Stimulated activated memory B cell treated with anti-CD40 and anti-IgM and Interleukin-4, amounts not matched to agents 10 μg/mL and 1 μg/mL and 100 μg/mL, for 72 hours (primary cell): ENCODE measurements around the gene RGS7.

Source experiments
- ATAC-seq: fragments of 150-1000 bp; cut with Tn5 transposase; 2 replicates; pipeline ENCODE4 v1.10.0; 2021
- H3K27ac Mint-ChIP-seq: one replicate; pipeline ENCODE4 v1.8.0; 2022; ENCODE audit warnings: mild to moderate bottlenecking, mixed read lengths
- H3K27me3 Mint-ChIP-seq: one replicate; pipeline ENCODE4 v1.8.0; 2022; ENCODE audit warnings: mixed read lengths
- H3K36me3 Mint-ChIP-seq: one replicate; pipeline ENCODE4 v1.8.0; 2022; ENCODE audit warnings: mixed read lengths
- H3K4me1 Mint-ChIP-seq: one replicate; pipeline ENCODE4 v1.8.0; 2022; ENCODE audit warnings: mixed read lengths
- H3K4me3 Mint-ChIP-seq: one replicate; pipeline ENCODE4 v1.8.0; 2022; ENCODE audit warnings: mild to moderate bottlenecking, moderate library complexity, mixed read lengths
- H3K9me3 Mint-ChIP-seq: one replicate; pipeline ENCODE4 v1.8.0; 2022; ENCODE audit warnings: mixed read lengths

RGS7 gene

DNA sequence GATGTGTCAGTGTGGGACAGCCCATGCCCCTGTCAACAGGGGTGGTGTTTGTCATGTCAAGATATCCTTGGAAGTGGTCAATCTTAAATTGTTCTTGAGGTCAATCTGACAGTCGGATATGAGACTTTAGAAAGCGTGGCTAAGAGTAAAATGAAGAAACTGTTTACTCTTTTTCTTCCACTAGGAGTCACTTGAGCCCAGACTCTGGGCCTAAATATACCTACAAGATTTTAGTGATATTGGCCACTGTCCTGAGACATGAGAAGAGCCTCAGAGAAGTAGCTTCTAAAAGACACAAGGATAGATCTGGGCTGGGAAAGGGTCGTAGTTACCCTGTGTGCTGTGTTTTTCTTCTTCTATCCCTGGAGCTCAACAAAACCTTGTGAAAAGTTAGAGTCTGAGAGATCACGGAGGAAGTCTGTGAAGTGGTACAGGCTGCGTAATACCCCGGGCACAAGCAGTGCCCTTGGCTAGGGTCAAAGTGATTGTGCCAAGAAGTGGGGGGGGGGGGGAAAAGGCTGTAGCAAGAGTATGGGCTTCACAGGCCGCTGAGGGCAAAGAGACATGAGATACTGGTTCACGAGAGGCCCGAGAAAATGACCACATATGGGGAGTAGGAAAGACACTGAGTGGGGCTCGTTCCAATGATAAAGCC, 389.8 kb downstream of the RGS7 start:
- H3K27ac Mint-ChIP-seq, result no peak overlapping the region
- ATAC-seq, result no peak
- H3K9me3 Mint-ChIP-seq, result no peaks in the 10 kb centered on the region
- no peaks in the 10 kb centered on the region for H3K4me1 Mint-ChIP-seq
- H3K4me3 Mint-ChIP-seq, result no peak overlapping the region
- H3K27me3 Mint-ChIP-seq, result no peaks in the 10 kb centered on the region
- H3K36me3 Mint-ChIP-seq, result no peaks in the 10 kb centered on the region

DNA sequence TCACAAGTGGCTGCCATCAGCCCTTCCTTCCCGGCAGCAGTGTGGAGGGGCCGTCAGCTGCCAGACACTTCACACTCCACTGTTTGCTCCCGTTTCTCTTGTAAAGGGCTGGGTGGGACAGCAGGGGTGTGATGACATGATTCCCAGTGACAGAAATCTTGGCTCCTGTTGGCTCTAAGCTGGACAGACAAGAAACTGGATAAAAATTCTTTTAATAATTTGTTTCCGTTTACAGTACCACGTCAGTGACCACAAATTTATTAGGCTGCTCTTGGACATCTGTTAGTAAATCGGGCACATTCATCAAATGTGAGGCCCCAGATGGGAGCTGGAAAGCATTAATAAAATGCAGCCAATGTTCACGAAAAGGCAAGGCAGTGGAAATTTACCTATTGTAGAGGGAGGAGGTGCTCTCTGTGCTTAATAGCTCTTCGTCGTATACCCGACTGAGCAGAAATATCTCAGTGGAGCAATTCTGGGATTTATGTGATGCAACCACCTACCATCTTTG, 391.4 kb downstream of the RGS7 start:
- Mint-ChIP-seq H3K36me3 (no peaks in the 10 kb centered on the region), H3K9me3 (no peaks in the 10 kb centered on the region), H3K27ac (no peak overlapping the region), H3K4me1 (no peaks in the 10 kb centered on the region), H3K4me3 (no peak overlapping the region), H3K27me3 (no peaks in the 10 kb centered on the region)
- ATAC-seq, result no peak

DNA sequence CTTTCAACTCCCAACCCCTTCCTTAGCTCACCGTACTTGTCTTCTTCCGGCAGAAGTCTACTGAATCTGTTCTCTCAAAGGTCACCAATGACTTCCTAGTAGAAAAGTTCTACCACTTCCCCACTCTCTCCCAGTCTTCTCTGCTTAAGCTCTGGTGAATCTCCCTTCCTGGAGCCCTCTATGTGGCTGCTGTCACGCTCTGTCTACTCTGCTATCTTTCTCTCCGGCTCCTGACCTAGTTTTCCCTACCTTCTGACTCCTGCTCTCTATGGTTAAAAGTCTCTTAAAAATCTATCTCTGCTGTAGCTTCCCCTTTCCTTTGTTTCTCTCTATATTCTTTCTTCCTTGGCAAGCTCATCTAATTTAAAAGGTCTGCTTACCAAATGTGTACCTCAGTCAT, 394.9 kb downstream of the RGS7 start:
- H3K4me3 Mint-ChIP-seq, result no peak overlapping the region
- H3K27ac Mint-ChIP-seq, result no peak overlapping the region
- no peaks in the 10 kb centered on the region for H3K9me3 Mint-ChIP-seq
- H3K36me3 Mint-ChIP-seq, result no peaks in the 10 kb centered on the region
- no peak for ATAC-seq
- no peaks in the 10 kb centered on the region for H3K4me1 Mint-ChIP-seq
- H3K27me3 Mint-ChIP-seq, result no peaks in the 10 kb centered on the region

DNA sequence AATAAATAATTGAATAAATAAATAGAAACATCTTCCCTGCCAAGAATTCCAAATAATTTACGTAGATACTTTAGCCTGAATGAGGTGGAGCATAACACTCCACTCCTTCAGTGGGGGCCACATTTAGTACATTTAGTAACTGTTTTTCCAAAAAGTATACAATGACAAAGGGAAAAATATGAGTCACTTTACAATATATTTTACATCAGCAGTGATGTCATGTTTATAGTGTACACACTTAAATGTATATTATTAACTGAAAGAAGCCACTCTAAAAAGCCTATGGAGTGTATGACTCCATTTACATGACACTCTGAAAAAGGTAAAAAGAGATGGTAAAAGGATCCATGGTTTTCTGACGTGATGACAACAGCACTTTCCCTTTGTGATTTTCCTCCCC, 400.6 kb downstream of the RGS7 start:
- Mint-ChIP-seq H3K36me3 (no peaks in the 10 kb centered on the region), H3K27me3 (no peaks in the 10 kb centered on the region), H3K4me1 (no peaks in the 10 kb centered on the region), H3K9me3 (no peaks in the 10 kb centered on the region), H3K27ac (no peak overlapping the region), H3K4me3 (no peak overlapping the region)
- no peak for ATAC-seq

GRCh38 chr1:240956020-240956419, 401.0 kb downstream of the RGS7 start:
- ATAC-seq, result no peak
- Mint-ChIP-seq H3K9me3 (no peaks in the 10 kb centered on the region), H3K27ac (no peak overlapping the region), H3K4me1 (no peaks in the 10 kb centered on the region), H3K27me3 (no peaks in the 10 kb centered on the region), H3K4me3 (no peak overlapping the region), H3K36me3 (no peaks in the 10 kb centered on the region)

DNA sequence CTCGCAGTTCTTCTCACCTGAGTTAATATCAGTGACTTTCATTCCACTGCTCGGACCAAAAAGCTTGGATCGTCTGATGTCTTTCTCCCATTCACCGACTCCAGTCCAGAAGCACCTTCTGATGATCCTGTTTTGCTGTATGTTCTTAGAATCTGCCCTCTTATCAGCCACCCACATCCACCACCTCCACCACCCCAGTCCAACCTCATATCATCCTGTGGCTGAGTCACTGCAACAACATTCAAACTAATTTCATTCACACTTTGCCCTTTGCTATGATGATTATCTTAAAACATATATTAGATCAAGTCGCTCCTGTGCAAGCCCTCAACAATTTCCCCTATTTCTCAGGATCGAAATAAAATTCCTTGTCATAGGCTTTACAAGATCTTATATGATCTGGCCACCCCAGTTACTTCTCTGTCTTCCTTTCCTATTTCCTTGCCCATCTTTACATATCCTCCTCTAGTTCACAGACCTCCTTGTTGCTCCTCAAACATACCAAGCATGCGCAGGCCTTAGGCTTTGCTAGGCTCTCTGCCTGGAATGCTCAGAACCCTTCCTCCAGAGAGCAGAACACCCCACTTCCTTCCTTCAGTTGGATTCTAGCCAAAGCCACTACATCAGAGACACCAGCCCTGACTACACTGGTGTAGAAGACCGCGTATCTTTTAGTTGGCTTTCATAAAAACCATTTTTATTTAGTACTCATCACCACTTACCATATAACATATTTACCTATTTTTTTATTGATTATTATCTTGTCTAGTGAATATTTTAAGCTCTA, 409.4 kb downstream of the RGS7 start:
- Mint-ChIP-seq H3K27ac (no peak overlapping the region), H3K27me3 (no peaks in the 10 kb centered on the region), H3K4me1 (no peaks in the 10 kb centered on the region), H3K36me3 (no peaks in the 10 kb centered on the region), H3K9me3 (no peaks in the 10 kb centered on the region), H3K4me3 (no peak overlapping the region)
- no peak for ATAC-seq

GRCh38 chr1:240946926-240947325, 410.1 kb downstream of the RGS7 start:
- ATAC-seq, result no peak
- Mint-ChIP-seq H3K4me3 (no peak overlapping the region), H3K27ac (no peak overlapping the region), H3K9me3 (no peaks in the 10 kb centered on the region), H3K36me3 (no peaks in the 10 kb centered on the region), H3K4me1 (no peaks in the 10 kb centered on the region), H3K27me3 (no peaks in the 10 kb centered on the region)

DNA sequence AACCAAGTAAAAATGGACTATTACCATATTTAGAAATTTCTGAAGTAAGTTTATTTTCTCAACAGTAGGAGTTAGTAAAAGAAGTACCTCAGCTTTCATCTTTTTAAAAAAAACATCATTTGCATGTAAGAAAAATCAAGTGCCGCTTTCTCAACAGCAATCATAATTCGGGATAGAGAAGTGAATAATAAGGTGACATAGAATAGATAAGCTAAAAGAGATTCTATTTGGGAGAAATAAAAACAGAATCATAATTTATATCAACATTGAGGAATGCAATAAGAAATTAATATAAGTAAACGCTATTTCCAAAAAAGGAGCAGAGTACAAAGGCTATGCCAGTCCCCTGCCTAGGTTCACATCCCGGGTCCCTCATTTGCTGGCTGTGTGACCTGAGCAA, 414.1 kb downstream of the RGS7 start:
- Mint-ChIP-seq H3K4me3 (no peak overlapping the region), H3K36me3 (no peaks in the 10 kb centered on the region), H3K4me1 (no peaks in the 10 kb centered on the region), H3K27ac (no peak overlapping the region), H3K9me3 (peaks cover 7% of the 10 kb centered on the region), H3K27me3 (no peaks in the 10 kb centered on the region)
- ATAC-seq, result no peak

- no peak for ATAC-seq
- peaks cover 9% of the 10 kb centered on the region for H3K9me3 Mint-ChIP-seq
Observed at GRCh38 chr1:240941701-240942370, 415.2 kb downstream of the RGS7 start.

DNA sequence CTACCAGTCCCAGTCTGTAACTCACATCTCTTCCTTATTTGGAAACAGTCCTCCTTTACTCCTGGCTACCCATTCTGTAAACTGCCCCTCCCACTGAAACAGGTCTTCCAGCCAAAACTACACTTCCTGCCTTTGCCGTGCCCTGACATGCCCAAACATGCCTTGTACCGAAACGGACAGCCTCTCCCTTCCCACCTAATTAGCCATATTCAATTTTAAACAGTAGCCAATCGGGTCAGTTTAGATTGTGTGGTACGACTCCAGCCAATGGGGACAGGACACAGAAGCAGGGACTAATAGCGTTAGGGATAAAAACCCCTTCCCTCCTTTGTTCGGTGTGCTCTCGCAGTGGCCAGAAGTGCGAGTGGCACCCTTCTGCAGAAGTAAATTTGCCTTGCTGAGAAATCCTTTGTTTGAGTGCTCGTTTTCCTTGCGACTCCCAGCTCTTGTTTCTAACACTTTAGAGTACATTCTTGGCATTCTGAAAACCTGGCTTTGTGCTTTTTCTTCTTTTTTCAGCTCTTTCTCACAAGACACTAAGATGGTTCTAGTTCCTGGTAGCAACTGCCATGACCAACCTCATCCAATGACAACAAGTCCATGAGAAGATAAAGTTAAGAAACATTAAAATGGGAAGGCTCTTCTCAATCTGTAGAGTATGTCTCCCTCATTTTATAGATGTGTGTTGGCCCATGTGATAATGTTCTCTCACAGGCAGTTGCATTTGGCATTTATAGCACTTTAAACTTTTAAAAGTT, 419.9 kb downstream of the RGS7 start:
- Mint-ChIP-seq H3K27ac (no peak overlapping the region), H3K27me3 (no peaks in the 10 kb centered on the region)

More at GRCh38 chr1:240941701-240942370, 415.2 kb downstream of the RGS7 start:
- H3K27ac Mint-ChIP-seq, result no peak overlapping the region
- H3K4me1 Mint-ChIP-seq, result no peaks in the 10 kb centered on the region
- H3K36me3 Mint-ChIP-seq, result peaks cover 3% of the 10 kb centered on the region
- H3K27me3 Mint-ChIP-seq, result no peaks in the 10 kb centered on the region
- no peak overlapping the region for H3K4me3 Mint-ChIP-seq

GRCh38 chr1:240935920-240936319, 421.1 kb downstream of the RGS7 start:
- peaks cover 5% of the 10 kb centered on the region for H3K36me3 Mint-ChIP-seq
- no peak for ATAC-seq
- peaks cover 12% of the 10 kb centered on the region for H3K9me3 Mint-ChIP-seq
- H3K4me3 Mint-ChIP-seq, result no peak overlapping the region
- H3K4me1 Mint-ChIP-seq, result no peaks in the 10 kb centered on the region
- no peaks in the 10 kb centered on the region for H3K27me3 Mint-ChIP-seq
- no peak overlapping the region for H3K27ac Mint-ChIP-seq

More for the DNA sequence above, 419.9 kb downstream of the RGS7 start:
- Mint-ChIP-seq H3K36me3 (peaks cover 5% of the 10 kb centered on the region), H3K9me3 (peaks cover 12% of the 10 kb centered on the region), H3K4me3 (no peak overlapping the region), H3K4me1 (no peaks in the 10 kb centered on the region)
- ATAC-seq, result no peak

GRCh38 chr1:240931031-240931430, 426.0 kb downstream of the RGS7 start:
- Mint-ChIP-seq H3K9me3 (no peaks in the 10 kb centered on the region), H3K36me3 (no peaks in the 10 kb centered on the region), H3K4me1 (no peaks in the 10 kb centered on the region), H3K27ac (no peak overlapping the region), H3K4me3 (no peak overlapping the region), H3K27me3 (no peaks in the 10 kb centered on the region)
- ATAC-seq, result no peak

GRCh38 chr1:240928265-240928664, 428.7 kb downstream of the RGS7 start:
- no peak overlapping the region for H3K4me3 Mint-ChIP-seq
- no peak for ATAC-seq
- H3K27ac Mint-ChIP-seq, result no peak overlapping the region
- peaks cover 3% of the 10 kb centered on the region for H3K9me3 Mint-ChIP-seq
- no peaks in the 10 kb centered on the region for H3K36me3 Mint-ChIP-seq
- H3K27me3 Mint-ChIP-seq, result no peaks in the 10 kb centered on the region
- no peaks in the 10 kb centered on the region for H3K4me1 Mint-ChIP-seq

DNA sequence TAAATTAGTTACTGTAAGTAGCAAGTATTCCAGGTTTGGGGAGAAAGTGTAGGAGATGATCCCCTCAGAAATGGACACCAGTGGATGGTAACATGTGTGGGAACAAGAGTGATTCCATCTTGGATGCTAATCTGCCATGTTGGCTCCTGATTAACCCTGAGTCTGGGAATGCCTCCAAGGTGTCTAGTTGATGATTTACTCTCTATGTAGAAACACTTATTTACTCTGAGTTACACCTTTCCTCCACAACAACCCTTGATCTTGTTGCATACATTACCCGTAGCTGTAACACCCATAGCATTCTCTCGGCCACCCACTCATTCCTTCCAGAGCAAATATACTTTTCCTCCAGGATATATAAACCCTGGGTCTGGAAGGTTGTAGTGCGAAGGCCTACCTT, 429.2 kb downstream of the RGS7 start:
- no peak overlapping the region for H3K4me3 Mint-ChIP-seq
- H3K9me3 Mint-ChIP-seq, result peaks cover 3% of the 10 kb centered on the region
- H3K27me3 Mint-ChIP-seq, result no peaks in the 10 kb centered on the region
- H3K4me1 Mint-ChIP-seq, result no peaks in the 10 kb centered on the region
- ATAC-seq, result no peak
- H3K36me3 Mint-ChIP-seq, result no peaks in the 10 kb centered on the region
- no peak overlapping the region for H3K27ac Mint-ChIP-seq

- no peaks in the 10 kb centered on the region for H3K4me1 Mint-ChIP-seq
- ATAC-seq, result no peak
- no peaks in the 10 kb centered on the region for H3K27me3 Mint-ChIP-seq
- peaks cover 5% of the 10 kb centered on the region for H3K36me3 Mint-ChIP-seq
- peaks cover 9% of the 10 kb centered on the region for H3K9me3 Mint-ChIP-seq
- H3K4me3 Mint-ChIP-seq, result no peak overlapping the region
- H3K27ac Mint-ChIP-seq, result no peak overlapping the region
Observed at GRCh38 chr1:240925273-240925672, 431.7 kb downstream of the RGS7 start.
